Measurements from ENCODE around the gene RPGRIP1L.

The RPGRIP1L gene

DNA sequence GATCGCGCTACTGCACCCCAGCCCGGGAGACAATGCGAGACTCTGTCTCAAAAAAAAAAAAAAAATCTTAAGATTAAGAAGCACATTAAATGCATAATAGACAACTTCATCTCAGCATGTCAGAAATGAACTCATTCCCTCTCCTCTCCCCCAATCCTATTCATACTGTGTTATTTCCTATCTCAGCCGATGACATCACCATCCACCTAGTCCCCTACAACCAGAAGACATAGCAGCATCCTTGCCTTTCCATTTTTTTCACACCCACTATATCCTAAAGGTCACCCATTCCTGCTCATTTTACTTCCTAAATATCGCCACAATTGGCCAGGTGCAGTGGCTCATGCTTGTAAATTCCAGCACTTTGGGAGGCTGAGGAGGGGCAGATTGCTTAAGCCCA, 81.3 kb downstream of the RPGRIP1L start:
- DNase-seq (ENCODE audit: low read depth) = no peak
- TF ChIP-seq, protein P1, sequence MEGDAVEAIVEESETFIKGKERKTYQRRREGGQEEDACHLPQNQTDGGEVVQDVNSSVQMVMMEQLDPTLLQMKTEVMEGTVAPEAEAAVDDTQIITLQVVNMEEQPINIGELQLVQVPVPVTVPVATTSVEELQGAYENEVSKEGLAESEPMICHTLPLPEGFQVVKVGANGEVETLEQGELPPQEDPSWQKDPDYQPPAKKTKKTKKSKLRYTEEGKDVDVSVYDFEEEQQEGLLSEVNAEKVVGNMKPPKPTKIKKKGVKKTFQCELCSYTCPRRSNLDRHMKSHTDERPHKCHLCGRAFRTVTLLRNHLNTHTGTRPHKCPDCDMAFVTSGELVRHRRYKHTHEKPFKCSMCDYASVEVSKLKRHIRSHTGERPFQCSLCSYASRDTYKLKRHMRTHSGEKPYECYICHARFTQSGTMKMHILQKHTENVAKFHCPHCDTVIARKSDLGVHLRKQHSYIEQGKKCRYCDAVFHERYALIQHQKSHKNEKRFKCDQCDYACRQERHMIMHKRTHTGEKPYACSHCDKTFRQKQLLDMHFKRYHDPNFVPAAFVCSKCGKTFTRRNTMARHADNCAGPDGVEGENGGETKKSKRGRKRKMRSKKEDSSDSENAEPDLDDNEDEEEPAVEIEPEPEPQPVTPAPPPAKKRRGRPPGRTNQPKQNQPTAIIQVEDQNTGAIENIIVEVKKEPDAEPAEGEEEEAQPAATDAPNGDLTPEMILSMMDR (conservative IDR thresholded peaks at IDR 0.05; ENCODE audit: control insufficient read depth, insufficient read depth, low read depth, low read length) = no peak
- no peak overlapping the region for H3K4me3 ChIP-seq (ENCODE audit: control insufficient read depth, low read depth, low read length)

DNA sequence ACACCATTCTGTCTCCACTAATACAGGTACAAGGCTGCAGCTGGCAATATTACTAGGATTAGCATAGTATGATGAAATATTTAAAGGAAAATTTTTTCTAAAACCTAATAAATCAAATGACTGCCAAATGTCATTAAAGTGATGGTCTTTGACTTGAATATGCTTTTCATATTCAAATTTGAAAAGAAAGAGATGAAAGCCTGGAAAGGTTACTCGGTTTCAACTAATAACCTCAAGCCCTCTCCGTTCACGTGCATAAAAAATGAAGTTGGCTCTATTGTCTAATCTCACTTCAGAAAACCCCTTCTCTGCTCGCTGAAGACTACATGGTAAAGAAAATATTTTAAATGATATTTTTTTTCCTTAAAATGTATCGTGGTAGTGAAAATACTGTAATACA, 83.2 kb downstream of the RPGRIP1L start:
- no peak for DNase-seq (ENCODE audit: low read depth)
- no peak overlapping the region for H3K4me3 ChIP-seq (ENCODE audit: control insufficient read depth, low read depth, low read length)
- TF ChIP-seq, protein P1 (conservative IDR thresholded peaks at IDR 0.05; ENCODE audit: control insufficient read depth, insufficient read depth, low read depth, low read length) = no peak

DNA sequence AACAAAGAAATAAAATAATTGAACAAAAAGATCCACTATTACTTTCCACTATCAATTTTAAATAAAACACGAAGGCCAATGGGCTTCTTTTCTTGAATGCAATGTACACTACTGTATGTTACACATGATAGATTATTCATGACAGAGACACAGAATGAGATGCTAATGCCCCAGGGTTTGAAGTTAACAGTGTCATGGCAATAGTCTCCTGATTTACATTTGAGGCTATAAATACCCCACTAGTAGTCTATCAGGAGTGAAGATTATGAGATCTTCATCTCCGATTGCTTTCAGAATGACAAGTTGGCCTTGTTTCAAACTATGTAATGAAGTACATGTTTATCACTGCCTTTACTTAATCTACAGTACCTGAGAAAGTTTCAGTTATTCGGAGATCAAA, 84.4 kb downstream of the RPGRIP1L start:
- TF ChIP-seq, protein P1 (conservative IDR thresholded peaks at IDR 0.05; ENCODE audit: control insufficient read depth, insufficient read depth, low read depth, low read length) = no peak

DNA sequence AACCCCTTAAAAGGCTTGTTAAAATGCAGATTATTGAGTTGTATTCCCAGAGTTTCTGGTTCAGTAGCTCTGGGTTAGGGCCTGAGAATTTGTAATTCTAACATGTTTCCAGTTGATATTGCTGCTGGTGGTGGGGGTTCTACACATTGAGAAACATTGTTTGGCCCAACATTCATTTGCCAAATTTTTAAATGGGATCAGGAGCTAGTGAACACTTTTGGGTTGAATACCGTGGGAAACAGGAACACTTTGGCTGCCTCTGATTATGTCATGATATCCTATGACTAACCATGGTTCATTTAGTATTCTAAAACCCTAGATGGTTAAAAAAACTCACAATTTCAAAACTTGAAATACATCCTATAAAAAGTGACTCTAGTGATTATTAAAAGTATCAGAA, 89.3 kb downstream of the RPGRIP1L start:
- peak; percentile 61 for DNase-seq (ENCODE audit: low read depth)
- H3K4me3 ChIP-seq (ENCODE audit: control insufficient read depth, low read depth, low read length) = no peak overlapping the region
- TF ChIP-seq, protein P1 (conservative IDR thresholded peaks at IDR 0.05; ENCODE audit: control insufficient read depth, insufficient read depth, low read depth, low read length) = no peak

More for the DNA sequence above, 84.4 kb downstream of the RPGRIP1L start:
- H3K4me3 ChIP-seq (ENCODE audit: control insufficient read depth, low read depth, low read length) = no peak overlapping the region
- DNase-seq (ENCODE audit: low read depth) = no peak

DNA sequence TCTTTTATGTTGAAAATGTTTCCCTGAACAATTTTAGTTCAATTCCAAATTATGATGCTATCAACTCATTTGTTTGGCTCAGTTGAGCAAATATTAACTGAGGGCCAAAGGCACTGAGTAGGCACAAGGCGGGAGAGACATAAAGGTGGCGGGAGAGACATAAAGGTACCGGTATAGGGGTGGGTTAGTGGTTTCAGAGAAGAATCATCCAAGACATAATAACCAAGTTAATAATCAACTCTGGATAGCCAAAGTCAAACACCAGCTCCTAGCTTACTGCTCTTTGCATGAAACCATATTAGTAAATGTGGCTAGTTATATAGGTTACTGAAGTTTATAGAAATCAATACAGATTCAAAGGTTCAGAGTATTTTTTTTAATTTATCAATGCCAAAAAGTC, 91.7 kb downstream of the RPGRIP1L start:
- DNase-seq (ENCODE audit: low read depth) = no peak
- no peak overlapping the region for H3K4me3 ChIP-seq (ENCODE audit: control insufficient read depth, low read depth, low read length)
- TF ChIP-seq, protein P1 (conservative IDR thresholded peaks at IDR 0.05; ENCODE audit: control insufficient read depth, insufficient read depth, low read depth, low read length) = no peak

DNA sequence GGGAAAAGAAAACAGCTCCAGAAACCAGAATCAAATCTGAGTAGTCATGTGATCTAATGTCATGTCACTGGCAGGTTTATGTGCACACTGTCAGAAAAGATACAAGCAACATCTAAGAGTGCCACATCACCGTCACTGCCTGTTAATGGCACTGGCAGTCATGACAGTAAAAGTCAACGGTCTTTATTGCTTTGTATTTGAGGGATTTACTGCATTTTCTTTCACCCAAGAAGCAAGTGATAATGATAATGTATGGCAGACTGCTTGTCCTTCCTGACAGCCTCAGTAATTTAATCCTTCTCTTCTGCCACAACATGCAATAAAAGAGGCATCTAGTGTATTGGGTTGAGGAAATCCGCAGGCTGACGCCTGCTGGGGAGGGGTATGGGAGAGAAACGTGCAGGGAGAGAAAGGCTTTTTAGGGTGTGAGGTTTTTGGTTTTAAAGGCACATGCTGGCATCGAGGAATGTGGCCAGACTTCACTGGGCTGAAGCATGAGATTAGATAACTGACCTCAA, 92.4 kb downstream of the RPGRIP1L start:
- TF ChIP-seq, protein P1 (conservative IDR thresholded peaks at IDR 0.05; ENCODE audit: control insufficient read depth, insufficient read depth, low read depth, low read length) = no peak
- no peak overlapping the region for H3K4me3 ChIP-seq (ENCODE audit: control insufficient read depth, low read depth, low read length)
- no peak for DNase-seq (ENCODE audit: low read depth)

DNA sequence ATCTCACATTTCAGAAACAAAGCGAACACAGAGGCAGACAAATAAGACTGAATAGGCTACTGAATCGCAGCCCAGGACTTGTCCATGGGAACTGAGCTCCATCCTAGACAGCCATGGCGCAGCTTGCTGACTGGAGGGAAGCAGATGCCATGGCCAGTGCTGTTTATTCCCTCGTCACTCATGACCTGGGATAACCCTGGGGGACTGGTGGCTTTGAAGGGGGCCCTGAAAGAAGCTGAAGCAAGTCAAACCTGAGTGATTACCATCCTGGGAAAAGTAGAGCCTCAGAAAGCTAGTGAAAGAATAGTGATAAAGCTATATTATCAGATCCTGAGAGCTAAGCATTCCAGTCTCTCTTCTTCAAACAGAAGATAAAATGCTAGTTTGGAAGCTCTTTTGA, 94.1 kb downstream of the RPGRIP1L start:
- TF ChIP-seq, protein P1 (conservative IDR thresholded peaks at IDR 0.05; ENCODE audit: control insufficient read depth, insufficient read depth, low read depth, low read length) = no peak
- no peak overlapping the region for H3K4me3 ChIP-seq (ENCODE audit: control insufficient read depth, low read depth, low read length)
- no peak for DNase-seq (ENCODE audit: low read depth)

All from fibroblast of mammary gland (primary cell).